HUES6 (cell line): ENCODE results near the gene AAMP.
A peak's percentile ranks its signal among the peaks of the same experiment; 100 is the strongest.

ENCODE experiments used
- H3K27ac ChIP-seq: 2 replicates; pipeline ENCODE4 v1.7.0; 2013; ENCODE audit warnings: low read depth, mild to moderate bottlenecking, low read length, inconsistent platforms
- H3K27me3 ChIP-seq: 2 replicates; pipeline ENCODE4 v1.6.1; 2013; ENCODE audit warnings: low read length; ENCODE audit not compliant: control insufficient read depth, insufficient read depth
- H3K36me3 ChIP-seq: 2 replicates; pipeline ENCODE4 v1.6.1; 2013; ENCODE audit warnings: low read length; ENCODE audit not compliant: control insufficient read depth, insufficient read depth
- H3K4me1 ChIP-seq: 2 replicates; pipeline ENCODE4 v1.6.1; 2013; ENCODE audit warnings: low read length; ENCODE audit not compliant: control insufficient read depth, insufficient read depth
- H3K4me3 ChIP-seq: 2 replicates; pipeline ENCODE4 v1.5.1; 2013; ENCODE audit warnings: low read depth, low read length
- H3K9ac ChIP-seq: one replicate; pipeline ENCODE4 v1.6.1; 2013; ENCODE audit warnings: mild to moderate bottlenecking, low read length
- H3K9me3 ChIP-seq: 2 replicates; pipeline ENCODE4 v1.6.1; 2013; ENCODE audit warnings: low read depth, low read length; ENCODE audit not compliant: control insufficient read depth, insufficient read depth

The AAMP gene

GRCh38 chr2:218217360-218218267 lies 52.3 kb downstream of the AAMP start:
- peak overlapping the region; percentile 94 for H3K27ac ChIP-seq
- H3K9ac ChIP-seq, result peak overlapping the region; percentile 91
- peaks cover 11% of the 10 kb centered on the region for H3K36me3 ChIP-seq
- peak overlapping the region; percentile 76 for H3K4me3 ChIP-seq
- H3K4me1 ChIP-seq, result peaks cover 21% of the 10 kb centered on the region
- no peaks in the 10 kb centered on the region for H3K27me3 ChIP-seq
- no peaks in the 10 kb centered on the region for H3K9me3 ChIP-seq

GRCh38 chr2:218216674-218217359 lies 53.1 kb downstream of the AAMP start, which contains the start of gene ARPC2:
Gene ARPC2, plus strand, starts transcription at chr2:218217189. Its CDS starts 282 bp downstream, at chr2:218217471.
- peaks cover 21% of the 10 kb centered on the region for H3K4me1 ChIP-seq

GRCh38 chr2:218216336-218216673 lies 53.6 kb downstream of the AAMP start:
- no peaks in the 10 kb centered on the region for H3K9me3 ChIP-seq
- peaks cover 21% of the 10 kb centered on the region for H3K4me1 ChIP-seq
- H3K36me3 ChIP-seq, result peaks cover 9% of the 10 kb centered on the region
- H3K9ac ChIP-seq, result peak overlapping the region; percentile 58
- H3K27ac ChIP-seq, result no peak overlapping the region
- peak overlapping the region; percentile 76 for H3K4me3 ChIP-seq
- H3K27me3 ChIP-seq, result no peaks in the 10 kb centered on the region

More at GRCh38 chr2:218216674-218217359, 53.1 kb downstream of the AAMP start, which contains the start of gene ARPC2:
- Histone ChIP-seq H3K9me3 (no peaks in the 10 kb centered on the region), H3K27ac (peak within 1 kb of the TSS; percentile 94), H3K4me3 (peak within 1 kb of the TSS; percentile 76), H3K36me3 (peaks cover 9% of the 10 kb centered on the region), H3K27me3 (no peaks in the 10 kb centered on the region), H3K9ac (peak within 1 kb of the TSS; percentile 91)
